Stomach (tissue), 4 donors: ENCODE results near the gene HCN2.

Source experiments
- CTCF ChIP-seq, 7 experiments: fragments of 450-650 bp in 4 of 7; fragments of 200-600 bp in 3 of 7; sonication (generic) in 3 of 7; IDR thresholded peaks; one replicate each; pipeline ENCODE4 v1.5.1; 2016 to 2019; ENCODE audit warnings: antibody characterized with exemption in 7 of 7, control low read depth in 2 of 7, mild to moderate bottlenecking in 1 of 7
- POLR2AphosphoS5 ChIP-seq, 3 donors: sonication (generic); formaldehyde crosslinking; IDR thresholded peaks; one replicate each; pipeline ENCODE4 v1.6.1; 2016; ENCODE audit warnings: antibody characterized with exemption in 3 of 3

GRCh38 chr19:656751-657559 is 67.3 kb downstream of the HCN2 start:
- no peak for TF ChIP-seq CTCF (IDR thresholded peaks at IDR 0.05)
- no peak for TF ChIP-seq POLR2AphosphoS5 (IDR thresholded peaks at IDR 0.05)
